ENCODE data around the gene ZNF670.

Gene ZNF670

GRCh38 chr1:247100676-247101279, 22.2 kb upstream of the ZNF670 start:
- no peak overlapping the region for H3K27ac ChIP-seq
- H3K9ac ChIP-seq = no peak overlapping the region
- H3K4me3 ChIP-seq (ENCODE audit: low read depth, low read length) = no peak overlapping the region
- H3K4me2 ChIP-seq (ENCODE audit: low read length) = no peak overlapping the region
- no peaks in the 10 kb centered on the region for H3K4me1 ChIP-seq
- H2AFZ ChIP-seq = no peak overlapping the region
- no peaks in the 10 kb centered on the region for H3K9me3 ChIP-seq (ENCODE audit: control insufficient read depth, low read length)
- H3K36me3 ChIP-seq (ENCODE audit: control insufficient read depth, insufficient read depth, low read length) = peaks cover 11% of the 10 kb centered on the region
- H3K27me3 ChIP-seq (ENCODE audit: control insufficient read depth, insufficient read depth, low read length) = no peaks in the 10 kb centered on the region
- H3K79me2 ChIP-seq = no peaks in the 10 kb centered on the region
- no peak for TF ChIP-seq CTCF (IDR thresholded peaks at IDR 0.05)

DNA sequence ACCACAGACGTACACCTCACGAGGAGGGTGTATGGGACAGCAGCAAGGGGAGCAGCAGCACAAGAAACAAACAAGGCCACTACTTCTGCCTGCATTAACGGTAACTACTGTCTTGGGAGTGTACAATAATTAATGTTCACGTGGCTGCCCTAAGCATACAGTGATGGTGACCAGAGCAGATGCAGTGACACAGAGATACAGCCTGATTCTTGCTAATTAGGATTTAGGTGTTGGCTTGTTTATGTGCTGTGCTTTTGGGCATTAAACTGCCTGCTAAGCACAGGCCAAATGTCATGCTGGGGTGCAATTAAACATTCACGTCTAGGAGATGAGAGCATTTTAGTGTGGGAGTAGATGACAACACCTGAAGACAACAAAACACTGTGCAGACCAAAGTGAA, 18.3 kb upstream of the ZNF670 start:
- Histone ChIP-seq H3K79me2 (no peaks in the 10 kb centered on the region), H3K9me3 (ENCODE audit: control insufficient read depth, low read length) (no peaks in the 10 kb centered on the region), H3K36me3 (ENCODE audit: control insufficient read depth, insufficient read depth, low read length) (peaks cover 7% of the 10 kb centered on the region), H2AFZ (no peak overlapping the region), H3K27me3 (ENCODE audit: control insufficient read depth, insufficient read depth, low read length) (no peaks in the 10 kb centered on the region), H3K9ac (no peak overlapping the region), H3K4me1 (no peaks in the 10 kb centered on the region), H3K4me3 (ENCODE audit: low read depth, low read length) (no peak overlapping the region), H3K4me2 (ENCODE audit: low read length) (no peak overlapping the region), H3K27ac (no peak overlapping the region)
- no peak for TF ChIP-seq CTCF (IDR thresholded peaks at IDR 0.05)

- Histone ChIP-seq H3K9me3 (ENCODE audit: control insufficient read depth, low read length) (no peaks in the 10 kb centered on the region), H3K79me2 (no peaks in the 10 kb centered on the region), H3K27me3 (ENCODE audit: control insufficient read depth, insufficient read depth, low read length) (no peaks in the 10 kb centered on the region), H3K4me3 (ENCODE audit: low read depth, low read length) (no peak overlapping the region), H3K4me2 (ENCODE audit: low read length) (no peak overlapping the region), H3K27ac (no peak overlapping the region), H3K36me3 (ENCODE audit: control insufficient read depth, insufficient read depth, low read length) (peaks cover 7% of the 10 kb centered on the region), H3K4me1 (no peaks in the 10 kb centered on the region), H2AFZ (no peak overlapping the region), H3K9ac (no peak overlapping the region)
- TF ChIP-seq CTCF (IDR thresholded peaks at IDR 0.05) = no peak
Observed at GRCh38 chr1:247096544-247096943, 17.9 kb upstream of the ZNF670 start.

DNA sequence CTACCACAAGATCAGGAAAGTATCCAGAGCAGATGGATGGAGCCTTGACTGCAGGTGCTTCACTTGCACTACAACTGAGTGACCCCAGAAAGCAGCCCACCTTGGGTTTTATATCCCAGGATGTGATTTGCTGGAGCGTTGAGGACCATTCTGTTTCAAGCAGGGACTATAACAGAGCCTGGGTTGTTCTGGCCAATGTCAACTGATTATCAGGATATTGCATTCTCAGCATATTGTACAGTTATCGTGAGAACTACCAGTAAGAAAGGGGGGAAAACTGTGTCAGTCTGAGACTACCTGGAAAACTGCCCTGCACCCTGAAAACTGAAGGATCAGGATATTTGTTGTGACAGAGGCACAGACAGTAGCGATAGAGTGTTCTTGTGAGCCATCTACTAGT, 17.5 kb upstream of the ZNF670 start:
- H3K27me3 ChIP-seq (ENCODE audit: control insufficient read depth, insufficient read depth, low read length) = no peaks in the 10 kb centered on the region
- no peaks in the 10 kb centered on the region for H3K9me3 ChIP-seq (ENCODE audit: control insufficient read depth, low read length)
- no peak overlapping the region for H2AFZ ChIP-seq
- TF ChIP-seq CTCF (IDR thresholded peaks at IDR 0.05) = no peak
- no peaks in the 10 kb centered on the region for H3K79me2 ChIP-seq
- no peak overlapping the region for H3K9ac ChIP-seq
- H3K36me3 ChIP-seq (ENCODE audit: control insufficient read depth, insufficient read depth, low read length) = peaks cover 7% of the 10 kb centered on the region
- no peaks in the 10 kb centered on the region for H3K4me1 ChIP-seq
- H3K27ac ChIP-seq = no peak overlapping the region
- H3K4me3 ChIP-seq (ENCODE audit: low read depth, low read length) = no peak overlapping the region
- H3K4me2 ChIP-seq (ENCODE audit: low read length) = no peak overlapping the region

DNA sequence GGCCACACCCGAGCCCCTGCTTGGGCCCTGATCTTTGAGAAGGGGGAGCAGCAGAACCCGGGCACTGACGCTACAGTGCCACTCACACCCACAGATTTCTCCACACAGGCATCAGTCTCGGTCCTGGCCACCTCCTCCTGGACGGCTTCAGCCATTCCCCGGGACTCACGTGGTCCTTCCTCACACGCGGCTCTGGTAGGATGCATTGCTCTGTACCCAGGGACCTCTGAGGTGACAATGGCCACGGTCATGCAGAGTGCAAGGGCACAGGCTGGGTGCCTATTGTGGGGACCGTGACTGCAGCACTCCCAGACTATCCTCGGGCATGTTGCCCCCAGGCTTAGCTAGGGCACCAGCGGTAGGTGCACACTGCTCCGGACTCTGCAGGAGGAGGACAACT, 11.8 kb upstream of the ZNF670 start:
- no peak overlapping the region for H2AFZ ChIP-seq
- no peaks in the 10 kb centered on the region for H3K9me3 ChIP-seq (ENCODE audit: control insufficient read depth, low read length)
- no peak overlapping the region for H3K27ac ChIP-seq
- H3K4me1 ChIP-seq = no peaks in the 10 kb centered on the region
- H3K27me3 ChIP-seq (ENCODE audit: control insufficient read depth, insufficient read depth, low read length) = no peaks in the 10 kb centered on the region
- H3K4me2 ChIP-seq (ENCODE audit: low read length) = no peak overlapping the region
- H3K79me2 ChIP-seq = no peaks in the 10 kb centered on the region
- no peaks in the 10 kb centered on the region for H3K36me3 ChIP-seq (ENCODE audit: control insufficient read depth, insufficient read depth, low read length)
- no peak overlapping the region for H3K9ac ChIP-seq
- H3K4me3 ChIP-seq (ENCODE audit: low read depth, low read length) = no peak overlapping the region
- no peak for TF ChIP-seq CTCF (IDR thresholded peaks at IDR 0.05)

Data from parathyroid adenoma (tissue), 2 donors.